GM18858 (cell line): Measurements from ENCODE around the gene UBE3C.
"Not testable (repeated sequence)": the region's sequence is repeated elsewhere in the genome, so short reads cannot be mapped to it uniquely, and the experiment has no call there.

ENCODE experiments used
- ATAC-seq: cut with Tn5 transposase; IDR thresholded peaks from one replicate; pipeline ENCODE4 v1.9.1; 2021; ENCODE audit not compliant: unreplicated experiment

The UBE3C gene

DNA sequence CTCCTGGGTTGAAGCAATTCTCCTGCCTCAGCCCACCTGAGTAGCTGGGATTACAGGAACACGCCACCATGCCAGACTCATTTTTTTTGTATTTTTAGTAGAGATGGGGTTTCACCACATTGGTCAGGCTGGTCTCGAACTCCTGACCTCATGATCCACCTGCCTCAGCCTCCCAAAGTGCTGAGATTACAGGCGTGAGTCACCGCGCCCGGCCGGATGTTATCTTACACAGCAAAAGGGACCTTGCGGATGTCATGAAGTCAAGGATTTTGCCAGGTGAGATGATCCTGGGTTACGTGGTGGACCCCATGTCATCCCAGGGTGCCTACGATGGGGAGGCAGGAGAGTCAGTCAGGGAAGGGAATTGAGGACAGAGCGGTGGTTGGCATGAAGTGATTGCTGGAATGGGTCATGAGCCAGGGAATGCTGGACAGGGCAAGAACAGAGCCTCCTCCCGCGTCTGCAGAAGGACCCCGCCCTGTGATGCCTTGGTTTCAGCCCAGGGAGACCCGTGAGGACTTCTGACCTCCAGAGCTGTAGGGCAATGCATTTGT is 8.7 kb upstream of the UBE3C start:
- no peak for ATAC-seq

- ATAC-seq = not testable (repeated sequence)
Observed at GRCh38 chr7:157130849-157131248, 7.9 kb upstream of the UBE3C start.

DNA sequence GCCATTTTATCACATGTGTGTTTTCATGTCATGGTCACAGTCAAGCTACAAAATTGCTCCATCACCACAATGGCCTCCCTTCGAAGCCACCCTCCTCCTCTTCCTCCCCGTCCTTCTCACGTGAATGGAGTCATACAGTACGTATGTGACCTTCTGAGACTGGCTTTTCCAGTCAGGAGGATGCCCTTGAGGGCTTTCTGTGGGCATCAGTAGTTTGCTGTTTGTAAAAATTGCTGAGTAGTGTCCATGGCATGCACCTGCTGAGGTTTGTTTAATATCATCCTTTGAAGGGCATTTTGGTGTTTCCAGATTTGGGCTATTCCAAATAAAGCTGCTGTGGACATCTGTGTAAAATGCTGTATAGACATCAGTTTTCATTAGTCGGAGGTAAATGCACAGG is 5.9 kb upstream of the UBE3C start:
- no peak for ATAC-seq

DNA sequence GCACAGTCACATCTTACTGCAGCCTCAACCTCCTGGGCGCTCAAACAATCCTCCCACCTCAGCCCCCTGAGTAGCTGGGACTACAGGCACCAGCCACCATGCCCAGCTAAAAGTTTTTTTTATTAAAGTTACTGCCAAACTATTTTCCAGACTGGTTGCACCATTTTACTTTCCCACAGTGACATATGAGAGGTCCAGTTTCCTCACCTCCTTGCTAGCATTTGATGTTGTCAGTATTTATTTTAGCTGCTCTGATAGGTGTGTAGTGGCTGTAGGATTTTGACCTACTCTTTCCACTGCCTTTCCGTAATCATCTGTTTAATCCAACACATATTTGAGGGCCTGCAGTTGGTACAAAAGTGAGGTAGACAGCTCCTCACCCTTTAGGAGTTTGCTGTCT is 5.4 kb upstream of the UBE3C start:
- ATAC-seq = no peak

GRCh38 chr7:157136372-157136771 is 2.4 kb upstream of the UBE3C start:
- no peak for ATAC-seq

DNA sequence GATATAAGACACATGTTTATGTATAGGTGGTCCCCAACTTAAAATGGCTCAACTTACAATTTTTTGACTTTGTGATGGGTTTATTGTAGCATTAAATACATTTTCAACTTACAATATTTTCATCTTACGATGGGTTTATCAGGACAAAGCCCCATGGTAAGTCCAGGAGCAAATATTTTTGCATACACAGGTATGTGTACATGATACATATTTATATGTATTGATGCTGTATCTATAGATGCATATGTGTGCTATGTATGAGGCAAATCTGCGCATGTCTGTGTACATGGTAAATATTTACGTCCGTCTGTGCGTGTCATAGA is 664 bp upstream of the UBE3C start:
- ATAC-seq = no peak

- ATAC-seq = peak; percentile 38
Observed at GRCh38 chr7:157139111-157139809, 534 bp downstream of the UBE3C start.

DNA sequence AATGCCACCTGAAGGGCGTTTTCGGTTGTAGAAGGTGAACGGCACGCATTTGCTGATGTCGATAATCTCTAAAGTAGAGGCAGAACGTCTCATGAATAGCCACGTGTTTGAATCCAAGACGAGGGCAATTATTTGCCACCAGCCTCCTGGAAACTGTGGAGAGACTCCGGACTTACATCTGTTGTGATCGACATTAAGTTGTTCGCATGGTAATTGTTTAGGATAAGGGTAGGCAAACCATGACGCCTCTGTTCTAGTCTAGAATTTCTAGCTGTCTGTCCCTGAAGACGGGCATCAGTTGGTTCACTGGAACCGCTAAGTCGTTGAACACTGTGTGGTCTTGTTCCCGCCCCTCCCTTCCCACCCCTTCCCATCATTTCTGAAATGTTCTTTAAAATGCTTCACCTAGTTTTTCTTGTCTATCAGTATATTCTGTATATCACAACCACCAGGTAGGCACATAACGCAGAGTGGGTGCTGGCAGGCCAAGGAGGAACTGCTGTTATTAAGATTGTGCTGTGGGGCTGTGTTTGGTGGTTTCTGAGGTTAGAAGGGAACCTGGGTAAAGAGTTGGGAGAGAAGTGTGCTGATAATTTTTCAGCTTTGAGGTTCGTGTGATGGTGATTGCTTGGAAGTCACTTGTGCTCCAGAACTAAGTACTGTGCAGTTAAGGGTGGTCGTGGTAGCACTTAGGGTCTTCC is 1.2 kb downstream of the UBE3C start:
- ATAC-seq = no peak

DNA sequence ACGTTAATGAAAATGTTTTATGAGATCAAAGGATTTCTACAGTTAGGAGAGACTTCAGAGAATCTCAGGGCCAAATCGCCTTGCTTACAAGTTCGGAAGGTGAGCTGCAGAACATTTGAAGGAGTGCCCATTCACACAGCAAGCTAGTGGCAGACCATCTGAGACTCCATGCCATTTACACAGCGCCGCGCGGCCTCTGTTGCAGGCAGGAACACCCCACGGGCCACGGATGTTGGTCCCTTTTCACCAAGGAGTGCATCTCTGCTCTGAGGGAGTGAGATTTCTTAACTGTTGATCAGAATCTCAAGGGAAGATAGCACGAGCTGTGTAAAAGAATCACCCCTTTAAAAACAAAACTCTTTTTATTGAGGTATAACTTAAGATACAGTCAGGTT is 1.8 kb downstream of the UBE3C start:
- ATAC-seq = no peak

GRCh38 chr7:157141525-157142060 is 2.9 kb downstream of the UBE3C start:
- ATAC-seq = no peak

- no peak for ATAC-seq
Observed at GRCh38 chr7:157143788-157144187, 5.1 kb downstream of the UBE3C start.

- ATAC-seq = no peak
Observed at GRCh38 chr7:157149317-157149716, 10.6 kb downstream of the UBE3C start.

DNA sequence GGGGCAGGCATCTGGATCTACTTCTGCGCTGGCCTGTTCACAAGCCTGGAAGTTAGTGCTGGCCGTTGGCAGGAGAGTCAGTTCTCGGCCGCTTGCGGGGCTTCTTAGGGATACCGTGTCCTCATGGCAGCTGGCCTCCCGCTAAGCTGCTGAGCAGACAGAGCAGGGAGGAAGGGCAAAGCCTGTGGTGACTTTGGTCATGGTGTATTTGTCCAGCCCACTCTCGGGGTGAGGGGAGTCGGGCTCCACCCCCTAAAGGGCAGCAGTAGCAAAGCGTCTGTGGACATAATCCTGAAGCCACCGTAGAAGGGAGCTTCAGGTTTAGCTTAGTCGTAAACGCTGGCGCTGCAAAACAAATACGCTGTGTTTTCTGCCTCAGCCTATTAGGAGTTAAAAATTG is 12.2 kb downstream of the UBE3C start:
- ATAC-seq = no peak

GRCh38 chr7:157151626-157152339 is 13.1 kb downstream of the UBE3C start:
- no peak for ATAC-seq

DNA sequence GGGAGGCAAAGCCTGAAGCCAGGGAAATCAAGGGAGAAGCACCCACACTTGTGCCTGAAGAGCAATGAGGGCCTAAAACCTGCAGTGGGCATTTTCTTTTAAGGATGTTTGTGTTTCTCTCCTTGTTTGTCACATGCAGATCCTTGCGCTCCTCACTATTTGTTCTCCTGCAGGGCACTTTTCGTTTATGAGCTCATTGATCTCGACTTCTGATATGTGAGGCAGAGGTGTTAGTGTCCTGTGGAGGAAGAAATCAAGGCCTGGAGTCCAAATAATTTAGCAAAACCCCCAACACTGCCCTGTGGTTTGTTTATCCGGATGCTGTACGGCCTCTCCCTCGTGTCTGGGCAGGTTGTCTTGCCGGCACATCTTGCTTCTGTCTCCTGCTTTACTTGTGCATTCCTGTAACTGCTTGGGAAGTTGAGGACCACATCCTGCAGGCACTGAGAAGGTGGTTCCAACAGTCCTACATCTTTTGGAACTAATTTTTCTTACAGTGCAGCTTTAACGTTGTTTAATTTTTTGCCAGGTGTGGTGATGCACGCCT is 13.7 kb downstream of the UBE3C start:
- ATAC-seq = no peak

- no peak for ATAC-seq
Observed at GRCh38 chr7:157153260-157153659, 14.5 kb downstream of the UBE3C start.

DNA sequence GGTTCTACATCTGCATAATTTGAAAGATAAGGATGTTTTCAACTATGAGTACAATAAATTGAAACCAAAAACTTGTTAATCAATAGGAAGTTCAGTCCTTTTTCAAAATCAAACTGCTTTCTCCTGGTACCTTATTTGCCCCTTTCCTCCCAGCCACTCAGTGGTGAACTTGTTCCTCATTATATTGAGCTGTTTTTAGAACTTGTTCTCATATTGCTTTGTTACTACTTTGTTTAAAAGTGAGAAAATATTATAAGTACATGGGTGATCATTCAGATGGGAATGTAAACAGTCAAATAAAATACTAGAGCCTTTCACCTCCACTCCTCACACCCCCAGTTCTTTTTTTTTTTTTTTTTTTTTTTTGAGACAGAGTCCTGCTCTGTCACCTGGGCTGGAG is 17.2 kb downstream of the UBE3C start:
- no peak for ATAC-seq

DNA sequence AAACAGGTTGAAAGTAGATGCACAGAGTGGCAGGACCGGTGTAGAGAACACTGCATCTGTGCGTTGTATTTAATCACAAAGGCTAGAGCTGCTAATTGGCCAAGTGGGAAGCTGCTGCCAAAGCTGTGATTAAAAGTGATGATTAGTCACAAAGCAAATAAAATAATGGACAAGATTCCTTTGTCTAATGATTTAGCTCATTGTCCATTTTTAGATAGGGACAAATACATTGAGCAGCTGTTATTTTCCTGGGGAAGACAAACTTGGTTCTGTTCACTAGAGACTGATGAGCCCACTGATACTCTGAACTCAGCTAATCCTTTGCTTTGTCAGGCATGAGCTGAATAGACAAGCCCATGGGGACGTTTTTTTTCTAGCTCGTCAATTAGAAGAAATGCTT is 19.7 kb downstream of the UBE3C start:
- no peak for ATAC-seq

- not testable (repeated sequence) for ATAC-seq
Observed at GRCh38 chr7:157159537-157159936, 20.8 kb downstream of the UBE3C start.

- ATAC-seq = no peak
Observed at GRCh38 chr7:157160433-157160832, 21.7 kb downstream of the UBE3C start.

DNA sequence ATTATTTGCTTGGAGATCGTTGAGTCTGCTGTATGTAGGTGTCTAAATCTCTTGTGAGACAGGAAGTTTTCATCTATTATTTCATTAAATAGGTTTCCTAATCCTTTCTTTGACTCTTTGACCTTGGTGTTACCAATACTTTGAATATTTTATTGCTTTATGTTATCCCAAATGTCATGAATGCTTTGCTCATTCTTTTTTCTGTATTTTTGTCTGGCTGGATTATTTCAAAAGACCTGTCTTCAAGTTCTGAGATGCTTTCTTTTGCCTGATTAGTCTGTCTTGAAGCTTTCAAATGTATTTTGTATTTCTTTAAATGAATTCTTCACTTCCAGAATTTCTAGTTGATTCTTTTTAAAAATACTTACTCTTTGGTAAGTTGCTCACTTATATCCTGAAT is 27.3 kb downstream of the UBE3C start:
- ATAC-seq = no peak
